ENCODE measurements around the gene TM2D3. TPM values are rescaled to one million over a fixed set of nuclear protein-coding genes. Genes with fewer than 3 reads are reported as not detected.

The TM2D3 gene
- total and polyA plus RNA-seq, 2 experiments from 2014 or later = 26.2 to 36.6 TPM

DNA sequence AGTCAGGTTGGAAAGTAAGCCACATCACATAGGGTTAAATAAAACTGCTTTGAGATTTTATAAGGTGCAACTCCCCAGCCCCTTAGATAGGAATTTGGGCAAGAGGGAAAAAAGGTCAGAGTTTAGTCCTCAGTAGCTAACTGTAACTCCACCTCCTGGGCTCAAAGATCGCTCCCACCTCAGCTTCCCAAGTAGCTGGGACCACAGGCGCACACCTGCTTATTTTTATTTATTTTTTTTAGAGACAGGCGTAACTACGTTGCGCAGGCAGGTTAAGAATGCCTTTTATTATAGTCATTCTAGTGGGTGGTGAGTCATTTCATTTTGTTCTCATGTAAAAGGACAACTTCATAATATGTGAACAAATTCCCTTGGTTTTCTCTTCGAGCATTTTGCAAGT lies 14.7 kb downstream of the TM2D3 start:
- H3K9me3 Mint-ChIP-seq = no peaks in the 10 kb centered on the region
- Histone ChIP-seq H3K27ac (ENCODE audit: low read depth) (peak overlapping the region; percentile 20; the same call in 1 of the 2 replicates), H3K4me1 (ENCODE audit: insufficient read depth) (peaks cover 18% of the 10 kb centered on the region; the same call in 1 of the 2 replicates), H4K20me1 (replicated peaks; ENCODE audit: insufficient read depth) (peaks cover 8% of the 10 kb centered on the region; the same call in 1 of the 2 replicates), H3K4me3 (no peak overlapping the region), H3K4me2 (0 out of 2 replicates have a peak overlapping the region, but pooled peaks have one; percentile 34), H3K9me2 (ENCODE audit: insufficient read depth) (no peaks in the 10 kb centered on the region), H2AFZ (no peak overlapping the region), H3K27me3 (ENCODE audit: insufficient read depth) (no peaks in the 10 kb centered on the region), H3K36me3 (ENCODE audit: insufficient read depth) (no peaks in the 10 kb centered on the region), H3F3A (replicated peaks; ENCODE audit: low read depth) (no peaks in the 10 kb centered on the region), H3K79me2 (replicated peaks; ENCODE audit: insufficient read depth) (no peaks in the 10 kb centered on the region)
- peaks cover 6% of the 10 kb centered on the region for H3K27me3 Mint-ChIP-seq (ENCODE audit: insufficient read depth, low read depth, poor library complexity)
- DNase-seq (ENCODE audit: low spot score) (no peak), ATAC-seq (peak; percentile 30; the same call in 1 of the 3 replicates)
- H3K27ac Mint-ChIP-seq = peak overlapping the region; percentile 93
- peaks cover under 1% of the 10 kb centered on the region; the same call in 2 of the 3 replicates for H3K36me3 Mint-ChIP-seq (ENCODE audit: low read depth)
- peaks cover 22% of the 10 kb centered on the region for H3K4me1 Mint-ChIP-seq
- no peak overlapping the region for H3K4me3 Mint-ChIP-seq
- no peak for TF ChIP-seq EZH2phosphoT487 (IDR thresholded peaks at IDR 0.05; ENCODE audit: unreplicated experiment)
- no peak for TF ChIP-seq EZH2 (IDR thresholded peaks at IDR 0.05; ENCODE audit: low read depth, unreplicated experiment)
- TF ChIP-seq, protein P1, sequence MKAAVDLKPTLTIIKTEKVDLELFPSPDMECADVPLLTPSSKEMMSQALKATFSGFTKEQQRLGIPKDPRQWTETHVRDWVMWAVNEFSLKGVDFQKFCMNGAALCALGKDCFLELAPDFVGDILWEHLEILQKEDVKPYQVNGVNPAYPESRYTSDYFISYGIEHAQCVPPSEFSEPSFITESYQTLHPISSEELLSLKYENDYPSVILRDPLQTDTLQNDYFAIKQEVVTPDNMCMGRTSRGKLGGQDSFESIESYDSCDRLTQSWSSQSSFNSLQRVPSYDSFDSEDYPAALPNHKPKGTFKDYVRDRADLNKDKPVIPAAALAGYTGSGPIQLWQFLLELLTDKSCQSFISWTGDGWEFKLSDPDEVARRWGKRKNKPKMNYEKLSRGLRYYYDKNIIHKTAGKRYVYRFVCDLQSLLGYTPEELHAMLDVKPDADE (IDR thresholded peaks at IDR 0.05) = no peak
- no peak for TF ChIP-seq CREB1 (CRISPR knock-in tag; IDR thresholded peaks at IDR 0.05; ENCODE audit: low read depth)
- no peak for TF ChIP-seq CTCF (conservative IDR thresholded peaks at IDR 0.05; ENCODE audit: low read depth in 2 of 2)
- no peak for TF ChIP-seq JUNB (IDR thresholded peaks at IDR 0.05; ENCODE audit: unreplicated experiment)
- TF ChIP-seq STAT1 (IDR thresholded peaks at IDR 0.05; ENCODE audit: unreplicated experiment) = no peak
- TF ChIP-seq NANOG (IDR thresholded peaks at IDR 0.05; ENCODE audit: borderline replicate concordance) = no peak
- TF ChIP-seq ZNF462 (CRISPR knock-in tag; IDR thresholded peaks at IDR 0.05) = no peak
- TF ChIP-seq, protein P2, sequence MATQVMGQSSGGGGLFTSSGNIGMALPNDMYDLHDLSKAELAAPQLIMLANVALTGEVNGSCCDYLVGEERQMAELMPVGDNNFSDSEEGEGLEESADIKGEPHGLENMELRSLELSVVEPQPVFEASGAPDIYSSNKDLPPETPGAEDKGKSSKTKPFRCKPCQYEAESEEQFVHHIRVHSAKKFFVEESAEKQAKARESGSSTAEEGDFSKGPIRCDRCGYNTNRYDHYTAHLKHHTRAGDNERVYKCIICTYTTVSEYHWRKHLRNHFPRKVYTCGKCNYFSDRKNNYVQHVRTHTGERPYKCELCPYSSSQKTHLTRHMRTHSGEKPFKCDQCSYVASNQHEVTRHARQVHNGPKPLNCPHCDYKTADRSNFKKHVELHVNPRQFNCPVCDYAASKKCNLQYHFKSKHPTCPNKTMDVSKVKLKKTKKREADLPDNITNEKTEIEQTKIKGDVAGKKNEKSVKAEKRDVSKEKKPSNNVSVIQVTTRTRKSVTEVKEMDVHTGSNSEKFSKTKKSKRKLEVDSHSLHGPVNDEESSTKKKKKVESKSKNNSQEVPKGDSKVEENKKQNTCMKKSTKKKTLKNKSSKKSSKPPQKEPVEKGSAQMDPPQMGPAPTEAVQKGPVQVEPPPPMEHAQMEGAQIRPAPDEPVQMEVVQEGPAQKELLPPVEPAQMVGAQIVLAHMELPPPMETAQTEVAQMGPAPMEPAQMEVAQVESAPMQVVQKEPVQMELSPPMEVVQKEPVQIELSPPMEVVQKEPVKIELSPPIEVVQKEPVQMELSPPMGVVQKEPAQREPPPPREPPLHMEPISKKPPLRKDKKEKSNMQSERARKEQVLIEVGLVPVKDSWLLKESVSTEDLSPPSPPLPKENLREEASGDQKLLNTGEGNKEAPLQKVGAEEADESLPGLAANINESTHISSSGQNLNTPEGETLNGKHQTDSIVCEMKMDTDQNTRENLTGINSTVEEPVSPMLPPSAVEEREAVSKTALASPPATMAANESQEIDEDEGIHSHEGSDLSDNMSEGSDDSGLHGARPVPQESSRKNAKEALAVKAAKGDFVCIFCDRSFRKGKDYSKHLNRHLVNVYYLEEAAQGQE (IDR thresholded peaks at IDR 0.05; ENCODE audit: unreplicated experiment) = no peak
- no peak for TF ChIP-seq POLR2AphosphoS5 (IDR thresholded peaks at IDR 0.05; ENCODE audit: low read depth)
- TF ChIP-seq ZNF331 (CRISPR knock-in tag; IDR thresholded peaks at IDR 0.05; ENCODE audit: low read depth) = no peak
- TF ChIP-seq ZNF114 (CRISPR knock-in tag; IDR thresholded peaks at IDR 0.05) = no peak

All from GM23338 (cell line).